ENCODE results near the gene CLCN1.

DNA sequence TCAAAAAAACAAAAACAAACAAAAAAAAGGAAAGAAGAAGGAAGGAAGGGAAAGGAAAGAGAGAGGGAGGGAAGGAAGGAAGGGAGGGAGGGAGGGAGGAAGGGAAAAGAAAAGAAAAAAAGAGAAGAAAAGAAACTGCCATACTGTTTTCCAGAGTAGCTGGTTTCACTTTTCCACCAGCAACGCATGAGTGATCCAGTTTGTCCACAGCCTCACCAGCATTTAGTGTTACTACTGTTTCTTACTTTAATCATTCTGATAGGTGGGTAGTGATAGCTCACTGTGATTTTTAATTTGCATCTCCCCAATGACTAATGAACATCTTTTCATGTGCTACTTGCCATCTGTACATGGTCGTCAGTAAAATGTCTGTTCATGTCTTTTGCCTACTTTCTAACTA lies 43.0 kb upstream of the CLCN1 start:
- TF ChIP-seq RCOR1 (IDR thresholded peaks at IDR 0.05; ENCODE audit: insufficient replicate concordance, low read length) (no peak), SMC3 (IDR thresholded peaks at IDR 0.05; ENCODE audit: low read depth, low read length) (no peak), RAD21 (IDR thresholded peaks at IDR 0.05; ENCODE audit: low read length) (no peak), MXI1 (IDR thresholded peaks at IDR 0.05; ENCODE audit: borderline replicate concordance, low read depth, low read length) (no peak), POLR2A (IDR thresholded peaks at IDR 0.05; ENCODE audit: low read depth, low read length) (no peak), FOS (IDR thresholded peaks at IDR 0.05; ENCODE audit: low read depth, low read length) (no peak)
- TF ChIP-seq, protein P1, sequence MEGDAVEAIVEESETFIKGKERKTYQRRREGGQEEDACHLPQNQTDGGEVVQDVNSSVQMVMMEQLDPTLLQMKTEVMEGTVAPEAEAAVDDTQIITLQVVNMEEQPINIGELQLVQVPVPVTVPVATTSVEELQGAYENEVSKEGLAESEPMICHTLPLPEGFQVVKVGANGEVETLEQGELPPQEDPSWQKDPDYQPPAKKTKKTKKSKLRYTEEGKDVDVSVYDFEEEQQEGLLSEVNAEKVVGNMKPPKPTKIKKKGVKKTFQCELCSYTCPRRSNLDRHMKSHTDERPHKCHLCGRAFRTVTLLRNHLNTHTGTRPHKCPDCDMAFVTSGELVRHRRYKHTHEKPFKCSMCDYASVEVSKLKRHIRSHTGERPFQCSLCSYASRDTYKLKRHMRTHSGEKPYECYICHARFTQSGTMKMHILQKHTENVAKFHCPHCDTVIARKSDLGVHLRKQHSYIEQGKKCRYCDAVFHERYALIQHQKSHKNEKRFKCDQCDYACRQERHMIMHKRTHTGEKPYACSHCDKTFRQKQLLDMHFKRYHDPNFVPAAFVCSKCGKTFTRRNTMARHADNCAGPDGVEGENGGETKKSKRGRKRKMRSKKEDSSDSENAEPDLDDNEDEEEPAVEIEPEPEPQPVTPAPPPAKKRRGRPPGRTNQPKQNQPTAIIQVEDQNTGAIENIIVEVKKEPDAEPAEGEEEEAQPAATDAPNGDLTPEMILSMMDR (conservative IDR thresholded peaks at IDR 0.05; ENCODE audit: low read depth, low read length) = no peak
- TF ChIP-seq, protein P2, sequence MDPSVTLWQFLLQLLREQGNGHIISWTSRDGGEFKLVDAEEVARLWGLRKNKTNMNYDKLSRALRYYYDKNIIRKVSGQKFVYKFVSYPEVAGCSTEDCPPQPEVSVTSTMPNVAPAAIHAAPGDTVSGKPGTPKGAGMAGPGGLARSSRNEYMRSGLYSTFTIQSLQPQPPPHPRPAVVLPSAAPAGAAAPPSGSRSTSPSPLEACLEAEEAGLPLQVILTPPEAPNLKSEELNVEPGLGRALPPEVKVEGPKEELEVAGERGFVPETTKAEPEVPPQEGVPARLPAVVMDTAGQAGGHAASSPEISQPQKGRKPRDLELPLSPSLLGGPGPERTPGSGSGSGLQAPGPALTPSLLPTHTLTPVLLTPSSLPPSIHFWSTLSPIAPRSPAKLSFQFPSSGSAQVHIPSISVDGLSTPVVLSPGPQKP (IDR thresholded peaks at IDR 0.05; ENCODE audit: borderline replicate concordance, low read depth, low read length) = no peak

All from IMR-90 (cell line).